Thoracic aorta (tissue), 2 donors: Measurements from ENCODE around the gene COL8A1. TPM values are rescaled to one million over a fixed set of nuclear protein-coding genes. Genes with fewer than 3 reads are reported as not detected.

Experiments used
- ATAC-seq: fragments of 150-250 bp; one replicate; pipeline ENCODE4 v1.8.0; 2017; ENCODE audit warnings: low read depth; ENCODE audit not compliant: insufficient number of reproducible peaks, low FRiP score
- DNase-seq: peaks from one replicate; pipeline ENCODE4 v3.0.0-alpha.2; 2020; ENCODE audit warnings: low spot score
- H3K27ac ChIP-seq, 2 donors: fragments of 200-600 bp; sonication (generic); 1 replicate in 1 of 2; 2 replicates in 1 of 2; pipeline ENCODE4 v1.5.1; 2016; ENCODE audit warnings: mild to moderate bottlenecking in 2 of 2, moderate library complexity in 2 of 2
- H3K27me3 ChIP-seq: fragments of 200-600 bp; sonication (generic); replicated peaks from 2 replicates; pipeline ENCODE4 v1.6.0; 2016; ENCODE audit warnings: mild to moderate bottlenecking; ENCODE audit not compliant: insufficient read depth
- H3K36me3 ChIP-seq: fragments of 200-600 bp; sonication (generic); one replicate; pipeline ENCODE4 v1.5.1; 2016
- H3K4me1 ChIP-seq, 2 donors: fragments of 200-600 bp; sonication (generic); 1 replicate in 1 of 2; 2 replicates in 1 of 2; pipeline versions ENCODE4 v1.5.1 to v1.6.0; 2016; ENCODE audit warnings: low read depth in 2 of 2, mild to moderate bottlenecking in 1 of 2; ENCODE audit not compliant: control insufficient read depth in 1 of 2
- H3K4me3 ChIP-seq: fragments of 200-600 bp; sonication (generic); 2 replicates; pipeline ENCODE4 v1.5.1; 2016; ENCODE audit warnings: mild to moderate bottlenecking
- H3K9me3 ChIP-seq: fragments of 200-600 bp; sonication (generic); 2 replicates; pipeline ENCODE4 v1.5.1; 2016
- total RNA-seq, 2 donors: library from RNA; depleted of rRNA; stranded (reverse); fragments of >200 nt; gene quantifications; one replicate each; pipeline versions ENCODE4 v1.1.0 to v1.2.3, GENCODE V29; 2016
- TF ChIP-seq, protein P1 (sequence below): fragments of 200-600 bp; sonication (generic); IDR thresholded peaks from one replicate; pipeline ENCODE4 v1.5.1; 2019; ENCODE audit warnings: antibody characterized with exemption

The COL8A1 gene
- total RNA-seq, 2 donors from 2014 or later, result 253 to 916 TPM

GRCh38 chr3:99625643-99626416 lies 12.6 kb upstream of the COL8A1 start:
- Histone ChIP-seq H3K4me3 (no peak overlapping the region), H3K4me1 (peaks cover 0 to 16% of the 10 kb centered on the region in 2 donors), H3K27me3 (no peaks in the 10 kb centered on the region), H3K36me3 (no peaks in the 10 kb centered on the region), H3K27ac (no peak overlapping the region), H3K9me3 (no peaks in the 10 kb centered on the region)
- TF ChIP-seq, protein P1, sequence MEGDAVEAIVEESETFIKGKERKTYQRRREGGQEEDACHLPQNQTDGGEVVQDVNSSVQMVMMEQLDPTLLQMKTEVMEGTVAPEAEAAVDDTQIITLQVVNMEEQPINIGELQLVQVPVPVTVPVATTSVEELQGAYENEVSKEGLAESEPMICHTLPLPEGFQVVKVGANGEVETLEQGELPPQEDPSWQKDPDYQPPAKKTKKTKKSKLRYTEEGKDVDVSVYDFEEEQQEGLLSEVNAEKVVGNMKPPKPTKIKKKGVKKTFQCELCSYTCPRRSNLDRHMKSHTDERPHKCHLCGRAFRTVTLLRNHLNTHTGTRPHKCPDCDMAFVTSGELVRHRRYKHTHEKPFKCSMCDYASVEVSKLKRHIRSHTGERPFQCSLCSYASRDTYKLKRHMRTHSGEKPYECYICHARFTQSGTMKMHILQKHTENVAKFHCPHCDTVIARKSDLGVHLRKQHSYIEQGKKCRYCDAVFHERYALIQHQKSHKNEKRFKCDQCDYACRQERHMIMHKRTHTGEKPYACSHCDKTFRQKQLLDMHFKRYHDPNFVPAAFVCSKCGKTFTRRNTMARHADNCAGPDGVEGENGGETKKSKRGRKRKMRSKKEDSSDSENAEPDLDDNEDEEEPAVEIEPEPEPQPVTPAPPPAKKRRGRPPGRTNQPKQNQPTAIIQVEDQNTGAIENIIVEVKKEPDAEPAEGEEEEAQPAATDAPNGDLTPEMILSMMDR, result no peak
- DNase-seq (no peak), ATAC-seq (no peak)

DNA sequence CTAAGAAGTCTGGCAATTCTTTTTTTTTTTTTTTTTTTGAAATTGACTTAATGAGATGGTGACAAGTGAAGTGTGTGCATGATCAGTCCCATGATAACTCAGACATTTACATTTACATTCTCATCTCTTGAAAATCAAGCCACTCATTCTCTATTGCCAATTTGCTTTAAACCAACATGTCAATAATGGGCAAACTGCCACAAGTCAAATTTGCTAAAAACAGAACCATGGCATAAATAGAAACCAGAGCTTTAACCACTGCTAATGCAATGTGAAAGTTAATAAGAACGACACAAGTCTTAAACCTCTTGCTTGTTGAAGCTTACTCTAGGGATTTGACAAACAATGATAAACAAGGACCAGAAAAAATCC lies 12.0 kb upstream of the COL8A1 start:
- TF ChIP-seq, protein P1, result no peak
- ATAC-seq (no peak), DNase-seq (no peak)
- H3K4me3 ChIP-seq, result no peak overlapping the region
- H3K9me3 ChIP-seq, result no peaks in the 10 kb centered on the region
- H3K4me1 ChIP-seq, result peaks cover 0 to 16% of the 10 kb centered on the region in 2 donors
- no peaks in the 10 kb centered on the region for H3K36me3 ChIP-seq
- no peak overlapping the region for H3K27ac ChIP-seq
- no peaks in the 10 kb centered on the region for H3K27me3 ChIP-seq

GRCh38 chr3:99627062-99627826 lies 11.2 kb upstream of the COL8A1 start:
- TF ChIP-seq, protein P1, result no peak
- Histone ChIP-seq H3K9me3 (no peaks in the 10 kb centered on the region), H3K36me3 (no peaks in the 10 kb centered on the region), H3K27me3 (no peaks in the 10 kb centered on the region), H3K27ac (no peak overlapping the region), H3K4me3 (no peak overlapping the region), H3K4me1 (peaks cover 0 to 16% of the 10 kb centered on the region in 2 donors)
- ATAC-seq (no peak), DNase-seq (no peak)

DNA sequence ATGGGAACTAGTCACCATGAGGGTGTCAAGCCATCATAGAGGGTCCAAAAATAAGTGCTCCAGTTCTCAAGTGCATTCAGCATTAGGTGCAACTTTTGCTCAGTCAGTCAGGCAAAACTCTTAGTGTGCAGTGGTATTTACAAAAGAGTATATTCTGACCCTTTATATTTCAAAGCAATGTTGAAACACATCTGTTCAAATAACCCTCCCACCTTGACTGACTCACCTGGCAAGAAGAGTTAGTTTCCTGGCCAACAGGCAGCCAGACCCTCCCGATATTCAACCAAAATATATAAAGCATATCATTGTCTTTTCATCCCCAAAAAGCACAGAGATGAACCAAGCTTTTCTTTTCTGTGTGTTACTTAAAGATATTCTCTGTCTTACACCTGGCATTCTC lies 7.6 kb upstream of the COL8A1 start:
- ATAC-seq (no peak), DNase-seq (no peak)
- peaks cover 4 to 14% of the 10 kb centered on the region in 2 donors for H3K4me1 ChIP-seq
- TF ChIP-seq, protein P1, result no peak
- no peak overlapping the region for H3K4me3 ChIP-seq
- H3K36me3 ChIP-seq, result no peaks in the 10 kb centered on the region
- H3K9me3 ChIP-seq, result no peaks in the 10 kb centered on the region
- H3K27me3 ChIP-seq, result no peaks in the 10 kb centered on the region
- H3K27ac ChIP-seq, result no peak overlapping the region

- peaks cover 7 to 8% of the 10 kb centered on the region in 2 donors for H3K4me1 ChIP-seq
- ATAC-seq, result no peak
- no peaks in the 10 kb centered on the region for H3K27me3 ChIP-seq
- DNase-seq, result no peak
- TF ChIP-seq, protein P1, result no peak
- no peaks in the 10 kb centered on the region for H3K9me3 ChIP-seq
- no peak overlapping the region for H3K27ac ChIP-seq
- no peak overlapping the region for H3K4me3 ChIP-seq
- no peaks in the 10 kb centered on the region for H3K36me3 ChIP-seq
These were observed 4.4 kb upstream of the COL8A1 start for GRCh38 chr3:99633887-99634558.
